ENCODE data around the gene TRAPPC3L. TPM values are rescaled to one million over a fixed set of nuclear protein-coding genes. Genes with fewer than 3 reads are reported as not detected.

Gene TRAPPC3L
- total RNA-seq, 1 donor from 2014 or later: 2.3 TPM

DNA sequence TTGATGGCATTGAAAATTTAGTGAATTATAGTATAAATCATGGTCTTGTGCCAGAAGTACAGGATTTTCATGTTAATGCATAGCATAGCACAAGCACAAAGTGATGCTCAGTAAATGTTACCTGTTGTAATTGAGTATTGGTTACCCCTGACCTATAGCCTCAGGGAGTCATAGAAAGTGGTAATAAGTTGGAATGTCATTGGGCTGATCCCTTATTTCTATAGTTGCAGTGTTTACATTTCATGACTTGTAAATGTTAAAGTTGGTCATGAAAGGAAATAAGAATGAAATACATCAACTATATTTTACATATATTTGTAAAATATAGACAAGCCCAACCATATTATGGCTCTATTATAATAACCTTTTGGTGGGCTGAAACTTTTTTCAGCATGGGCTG, 32.9 kb upstream of the TRAPPC3L start:
- no peak overlapping the region for H3K27ac Mint-ChIP-seq
- no peak overlapping the region for H3K4me3 Mint-ChIP-seq
- peaks cover 21% of the 10 kb centered on the region for H3K36me3 Mint-ChIP-seq
- H3K9me3 Mint-ChIP-seq: peaks cover 4% of the 10 kb centered on the region
- no peaks in the 10 kb centered on the region for H3K27me3 Mint-ChIP-seq (ENCODE audit: low read depth)
- DNase-seq (ENCODE audit: low spot score in 2 of 2, unreplicated experiment in 2 of 2): no peak
- H3K4me1 Mint-ChIP-seq: peaks cover 9% of the 10 kb centered on the region
- TF ChIP-seq, protein P1, sequence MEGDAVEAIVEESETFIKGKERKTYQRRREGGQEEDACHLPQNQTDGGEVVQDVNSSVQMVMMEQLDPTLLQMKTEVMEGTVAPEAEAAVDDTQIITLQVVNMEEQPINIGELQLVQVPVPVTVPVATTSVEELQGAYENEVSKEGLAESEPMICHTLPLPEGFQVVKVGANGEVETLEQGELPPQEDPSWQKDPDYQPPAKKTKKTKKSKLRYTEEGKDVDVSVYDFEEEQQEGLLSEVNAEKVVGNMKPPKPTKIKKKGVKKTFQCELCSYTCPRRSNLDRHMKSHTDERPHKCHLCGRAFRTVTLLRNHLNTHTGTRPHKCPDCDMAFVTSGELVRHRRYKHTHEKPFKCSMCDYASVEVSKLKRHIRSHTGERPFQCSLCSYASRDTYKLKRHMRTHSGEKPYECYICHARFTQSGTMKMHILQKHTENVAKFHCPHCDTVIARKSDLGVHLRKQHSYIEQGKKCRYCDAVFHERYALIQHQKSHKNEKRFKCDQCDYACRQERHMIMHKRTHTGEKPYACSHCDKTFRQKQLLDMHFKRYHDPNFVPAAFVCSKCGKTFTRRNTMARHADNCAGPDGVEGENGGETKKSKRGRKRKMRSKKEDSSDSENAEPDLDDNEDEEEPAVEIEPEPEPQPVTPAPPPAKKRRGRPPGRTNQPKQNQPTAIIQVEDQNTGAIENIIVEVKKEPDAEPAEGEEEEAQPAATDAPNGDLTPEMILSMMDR (IDR thresholded peaks at IDR 0.05; ENCODE audit: unreplicated experiment): no peak

DNA sequence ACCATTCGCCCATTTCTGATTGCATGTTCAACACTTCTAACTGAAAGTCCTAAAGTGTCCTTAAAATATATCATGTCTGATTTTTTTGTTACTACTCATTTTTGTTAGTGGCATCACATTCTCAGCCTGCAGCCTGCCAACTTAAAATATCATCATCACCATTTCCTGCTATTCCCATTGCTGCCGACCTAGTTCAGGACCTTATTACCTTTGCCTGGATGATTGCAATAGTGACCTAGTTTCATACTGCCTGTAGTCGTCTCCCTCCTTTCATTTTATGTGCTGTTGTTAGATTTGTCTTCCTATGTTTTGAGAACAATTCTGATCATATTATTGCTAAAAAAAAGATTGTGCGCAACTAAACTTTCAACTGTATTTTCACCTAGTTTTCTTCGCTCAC, 32.0 kb upstream of the TRAPPC3L start:
- H3K27me3 Mint-ChIP-seq (ENCODE audit: low read depth): no peaks in the 10 kb centered on the region
- H3K4me3 Mint-ChIP-seq: no peak overlapping the region
- peaks cover 19% of the 10 kb centered on the region for H3K36me3 Mint-ChIP-seq

DNA sequence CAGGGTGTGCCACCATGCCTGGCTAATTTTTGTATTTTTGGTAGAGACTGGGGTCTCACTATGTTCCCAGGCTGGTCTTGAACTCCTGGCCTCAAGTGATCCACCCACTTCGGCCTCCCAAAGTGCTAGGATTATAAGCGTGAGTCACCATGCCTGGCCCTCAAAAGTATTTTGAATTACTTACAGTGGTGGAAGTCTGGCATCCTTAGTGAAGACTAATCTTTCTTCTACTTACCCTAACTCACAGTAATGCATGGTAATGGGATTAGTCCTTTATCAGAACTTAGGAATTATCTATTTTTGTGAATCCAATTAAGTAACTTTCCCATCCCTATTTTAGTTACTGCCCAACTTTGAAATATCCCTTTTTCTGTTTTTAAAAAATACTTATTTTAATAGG, 29.7 kb upstream of the TRAPPC3L start:
- H3K27ac Mint-ChIP-seq: no peak overlapping the region
- no peaks in the 10 kb centered on the region for H3K27me3 Mint-ChIP-seq (ENCODE audit: low read depth)
- no peak for DNase-seq (ENCODE audit: low spot score in 2 of 2, unreplicated experiment in 2 of 2)
- no peak overlapping the region for H3K4me3 Mint-ChIP-seq
- peaks cover 29% of the 10 kb centered on the region for H3K4me1 Mint-ChIP-seq
- H3K36me3 Mint-ChIP-seq: peaks cover 13% of the 10 kb centered on the region
- TF ChIP-seq, protein P1 (IDR thresholded peaks at IDR 0.05; ENCODE audit: unreplicated experiment): no peak
- no peaks in the 10 kb centered on the region for H3K9me3 Mint-ChIP-seq

More for the DNA sequence above, 32.0 kb upstream of the TRAPPC3L start:
- no peak overlapping the region for H3K27ac Mint-ChIP-seq
- H3K9me3 Mint-ChIP-seq: peaks cover 1% of the 10 kb centered on the region
- H3K4me1 Mint-ChIP-seq: peaks cover 17% of the 10 kb centered on the region
- TF ChIP-seq, protein P1 (IDR thresholded peaks at IDR 0.05; ENCODE audit: unreplicated experiment): no peak
- DNase-seq (ENCODE audit: low spot score in 2 of 2, unreplicated experiment in 2 of 2): no peak

DNA sequence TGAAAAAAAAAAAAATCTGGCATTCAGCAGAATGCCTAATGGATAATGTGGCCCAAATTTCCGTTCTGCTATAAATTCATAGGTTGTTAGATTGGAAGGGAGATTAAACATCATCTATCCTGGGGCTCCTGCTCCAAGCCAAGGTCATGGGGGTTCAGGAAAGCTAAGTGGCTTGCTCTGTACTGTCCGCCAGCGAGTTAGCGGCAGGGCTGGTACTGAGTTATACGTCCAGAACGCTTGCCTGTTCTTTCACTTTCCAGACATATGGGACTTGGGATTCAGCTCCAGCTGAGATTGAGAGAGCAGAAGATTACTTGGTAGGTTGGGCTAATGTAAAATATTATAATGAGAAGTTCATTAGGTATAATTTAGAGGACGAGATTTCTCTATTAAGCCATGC, 26.7 kb upstream of the TRAPPC3L start:
- TF ChIP-seq, protein P1 (IDR thresholded peaks at IDR 0.05; ENCODE audit: unreplicated experiment): no peak
- peak overlapping the region; percentile 95 for H3K4me3 Mint-ChIP-seq
- DNase-seq (ENCODE audit: low spot score in 2 of 2, unreplicated experiment in 2 of 2): no peak
- no peaks in the 10 kb centered on the region for H3K27me3 Mint-ChIP-seq (ENCODE audit: low read depth)
- H3K9me3 Mint-ChIP-seq: no peaks in the 10 kb centered on the region
- H3K4me1 Mint-ChIP-seq: peaks cover 33% of the 10 kb centered on the region
- H3K27ac Mint-ChIP-seq: peak overlapping the region; percentile 99
- peaks cover 12% of the 10 kb centered on the region for H3K36me3 Mint-ChIP-seq

DNA sequence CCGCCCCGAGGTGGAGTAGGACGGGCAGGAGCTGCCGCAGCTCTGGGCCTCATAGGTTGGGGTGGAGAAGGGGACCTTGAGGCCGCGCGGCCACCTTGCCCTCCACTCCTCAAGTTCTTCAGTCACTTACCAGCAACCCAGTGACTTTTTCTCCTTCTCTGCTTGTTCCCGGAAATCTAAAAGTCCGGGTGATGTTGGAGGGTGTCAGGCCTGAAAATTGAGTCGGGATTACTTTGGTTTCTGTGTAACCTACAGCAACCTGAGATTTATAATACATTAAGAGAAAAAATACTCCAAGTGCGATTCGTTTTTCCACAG, 26.2 kb upstream of the TRAPPC3L start:
- Mint-ChIP-seq H3K9me3 (no peaks in the 10 kb centered on the region), H3K36me3 (peaks cover 11% of the 10 kb centered on the region), H3K27ac (peak overlapping the region; percentile 99), H3K27me3 (ENCODE audit: low read depth) (peaks cover 4% of the 10 kb centered on the region), H3K4me3 (peak overlapping the region; percentile 95), H3K4me1 (peaks cover 33% of the 10 kb centered on the region)
- TF ChIP-seq, protein P1 (IDR thresholded peaks at IDR 0.05; ENCODE audit: unreplicated experiment): no peak
- no peak for DNase-seq (ENCODE audit: low spot score in 2 of 2, unreplicated experiment in 2 of 2)

Data from mesothelial cell of epicardium (in vitro differentiated cells).